ENCODE measurements around the gene ALDH1B1.

Gene ALDH1B1

DNA sequence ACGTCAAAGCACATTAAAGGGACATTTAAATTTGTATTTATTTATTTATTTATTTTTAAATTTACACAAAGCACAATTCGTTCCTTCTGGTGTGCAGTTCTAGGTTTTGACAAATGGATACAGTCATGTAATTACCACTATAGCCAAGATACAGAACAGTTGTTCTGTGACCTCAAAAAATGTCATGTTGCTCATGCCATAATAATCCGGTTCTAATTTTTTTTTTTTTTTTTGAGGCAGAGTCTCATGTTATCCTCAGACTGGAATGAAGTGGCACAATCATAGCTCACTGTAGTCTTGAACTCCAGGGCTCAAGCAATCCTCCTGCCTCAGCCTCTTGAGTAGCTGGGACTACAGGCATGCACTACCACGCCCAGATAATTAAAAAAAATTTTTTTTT is 24.0 kb downstream of the ALDH1B1 start:
- Histone ChIP-seq H3K4me3 (ENCODE audit: low read depth, low read length) (no peak overlapping the region), H3K9ac (no peak overlapping the region), H3K4me2 (ENCODE audit: low read length) (no peak overlapping the region), H3K36me3 (ENCODE audit: control insufficient read depth, insufficient read depth, low read length) (no peaks in the 10 kb centered on the region), H2AFZ (no peak overlapping the region), H3K27me3 (ENCODE audit: control insufficient read depth, insufficient read depth, low read length) (no peaks in the 10 kb centered on the region), H3K79me2 (no peaks in the 10 kb centered on the region), H3K4me1 (no peaks in the 10 kb centered on the region), H3K9me3 (ENCODE audit: control insufficient read depth, low read length) (no peaks in the 10 kb centered on the region), H3K27ac (no peak overlapping the region)
- TF ChIP-seq, protein P1, sequence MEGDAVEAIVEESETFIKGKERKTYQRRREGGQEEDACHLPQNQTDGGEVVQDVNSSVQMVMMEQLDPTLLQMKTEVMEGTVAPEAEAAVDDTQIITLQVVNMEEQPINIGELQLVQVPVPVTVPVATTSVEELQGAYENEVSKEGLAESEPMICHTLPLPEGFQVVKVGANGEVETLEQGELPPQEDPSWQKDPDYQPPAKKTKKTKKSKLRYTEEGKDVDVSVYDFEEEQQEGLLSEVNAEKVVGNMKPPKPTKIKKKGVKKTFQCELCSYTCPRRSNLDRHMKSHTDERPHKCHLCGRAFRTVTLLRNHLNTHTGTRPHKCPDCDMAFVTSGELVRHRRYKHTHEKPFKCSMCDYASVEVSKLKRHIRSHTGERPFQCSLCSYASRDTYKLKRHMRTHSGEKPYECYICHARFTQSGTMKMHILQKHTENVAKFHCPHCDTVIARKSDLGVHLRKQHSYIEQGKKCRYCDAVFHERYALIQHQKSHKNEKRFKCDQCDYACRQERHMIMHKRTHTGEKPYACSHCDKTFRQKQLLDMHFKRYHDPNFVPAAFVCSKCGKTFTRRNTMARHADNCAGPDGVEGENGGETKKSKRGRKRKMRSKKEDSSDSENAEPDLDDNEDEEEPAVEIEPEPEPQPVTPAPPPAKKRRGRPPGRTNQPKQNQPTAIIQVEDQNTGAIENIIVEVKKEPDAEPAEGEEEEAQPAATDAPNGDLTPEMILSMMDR (IDR thresholded peaks at IDR 0.05), result no peak

DNA sequence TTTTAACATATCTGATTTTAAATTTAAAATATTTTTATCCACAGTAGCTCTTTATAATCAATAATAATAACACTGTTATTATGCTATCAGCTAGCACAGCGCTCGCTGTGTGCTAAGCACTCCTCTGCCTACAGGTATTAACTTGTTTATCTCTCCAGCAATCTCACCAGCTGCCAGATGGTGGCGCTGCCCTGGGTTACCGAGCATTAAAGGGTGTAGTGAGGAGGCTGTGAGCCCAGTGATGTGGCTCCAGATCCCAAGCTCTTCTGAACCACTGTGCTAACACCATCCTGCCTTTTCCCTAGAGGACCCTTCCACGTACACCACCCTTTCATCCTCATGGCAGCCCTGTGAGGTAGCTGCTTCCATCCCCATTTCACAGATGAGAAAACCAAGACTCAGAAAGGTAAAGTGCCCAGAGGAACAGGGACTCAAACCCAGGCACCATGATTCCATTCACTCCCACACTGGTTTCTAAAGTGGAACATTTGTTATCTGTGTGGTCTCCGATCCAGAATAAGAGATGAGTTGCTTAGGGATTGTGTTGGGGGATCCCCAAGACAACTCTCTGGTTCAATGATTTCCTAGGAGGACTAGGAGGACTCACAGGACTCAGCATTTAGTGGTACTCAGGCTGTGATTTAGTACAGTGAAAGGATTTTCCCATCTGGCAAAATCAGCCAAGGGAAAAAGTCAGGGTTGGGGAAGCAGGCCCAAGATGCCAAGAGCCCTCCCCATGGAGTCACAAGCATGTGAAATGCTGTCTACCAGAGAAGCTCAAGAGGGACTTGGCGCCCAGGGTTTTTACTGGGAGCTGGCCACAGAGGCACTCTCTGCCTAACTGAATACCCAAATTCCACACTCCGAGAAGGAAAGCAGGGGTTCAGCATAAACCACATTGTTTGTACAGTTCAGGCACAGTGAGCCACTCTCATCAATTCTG is 24.8 kb downstream of the ALDH1B1 start:
- H3K36me3 ChIP-seq (ENCODE audit: control insufficient read depth, insufficient read depth, low read length), result no peaks in the 10 kb centered on the region

DNA sequence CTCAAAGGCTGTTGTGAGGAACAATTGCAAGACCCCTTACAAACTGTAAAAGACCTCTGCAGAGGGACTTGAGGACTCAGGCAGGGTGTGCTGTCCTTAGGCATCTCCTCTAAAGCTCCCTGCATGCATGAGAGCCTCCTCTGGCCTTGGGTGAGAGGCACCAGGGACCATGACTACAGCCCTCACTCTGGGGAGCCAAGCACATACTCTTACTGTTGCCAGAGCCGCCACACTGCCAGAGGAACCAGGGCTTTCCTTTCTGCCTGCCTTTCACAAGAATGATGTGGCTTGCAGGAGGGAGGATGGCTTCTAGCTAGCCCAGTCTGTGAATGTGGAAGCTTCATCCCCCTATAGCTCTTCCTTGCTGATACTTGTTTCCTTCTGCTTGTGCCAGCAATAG is 25.9 kb downstream of the ALDH1B1 start:
- TF ChIP-seq, protein P1 (IDR thresholded peaks at IDR 0.05), result no peak
- H3K27me3 ChIP-seq (ENCODE audit: control insufficient read depth, insufficient read depth, low read length), result no peaks in the 10 kb centered on the region
- no peaks in the 10 kb centered on the region for H3K36me3 ChIP-seq (ENCODE audit: control insufficient read depth, insufficient read depth, low read length)
- H3K27ac ChIP-seq, result no peak overlapping the region
- H3K4me3 ChIP-seq (ENCODE audit: low read depth, low read length), result no peak overlapping the region
- no peaks in the 10 kb centered on the region for H3K4me1 ChIP-seq
- H3K9ac ChIP-seq, result no peak overlapping the region
- no peaks in the 10 kb centered on the region for H3K79me2 ChIP-seq
- no peaks in the 10 kb centered on the region for H3K9me3 ChIP-seq (ENCODE audit: control insufficient read depth, low read length)
- no peak overlapping the region for H2AFZ ChIP-seq
- no peak overlapping the region for H3K4me2 ChIP-seq (ENCODE audit: low read length)

More for the DNA sequence above, 24.8 kb downstream of the ALDH1B1 start:
- TF ChIP-seq, protein P1 (IDR thresholded peaks at IDR 0.05), result no peak
- Histone ChIP-seq H3K27me3 (ENCODE audit: control insufficient read depth, insufficient read depth, low read length) (no peaks in the 10 kb centered on the region), H2AFZ (no peak overlapping the region), H3K4me3 (ENCODE audit: low read depth, low read length) (no peak overlapping the region), H3K79me2 (no peaks in the 10 kb centered on the region), H3K4me2 (ENCODE audit: low read length) (no peak overlapping the region), H3K4me1 (no peaks in the 10 kb centered on the region), H3K27ac (no peak overlapping the region), H3K9ac (no peak overlapping the region), H3K9me3 (ENCODE audit: control insufficient read depth, low read length) (no peaks in the 10 kb centered on the region)

DNA sequence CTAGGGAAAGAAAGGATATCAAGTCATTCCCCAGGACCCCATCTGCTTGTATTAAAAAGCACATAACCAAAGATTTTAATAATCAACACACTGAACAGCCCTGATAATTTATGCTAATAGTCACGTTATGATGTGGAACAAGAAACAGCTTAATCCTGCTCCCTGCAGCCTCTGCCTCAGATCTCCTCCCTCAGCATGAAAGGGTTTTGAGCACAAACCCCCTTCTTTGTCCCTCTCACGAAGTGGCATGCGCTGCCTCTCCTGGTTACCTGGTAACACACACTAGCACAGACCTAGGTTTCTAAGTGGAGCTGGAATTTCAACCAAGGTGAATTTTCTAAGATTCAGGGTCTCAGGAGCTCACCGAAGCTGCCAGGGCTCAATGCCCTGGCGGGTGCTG is 26.7 kb downstream of the ALDH1B1 start:
- Histone ChIP-seq H3K36me3 (ENCODE audit: control insufficient read depth, insufficient read depth, low read length) (no peaks in the 10 kb centered on the region), H3K4me2 (ENCODE audit: low read length) (no peak overlapping the region), H3K27ac (no peak overlapping the region), H2AFZ (no peak overlapping the region), H3K4me3 (ENCODE audit: low read depth, low read length) (no peak overlapping the region), H3K27me3 (ENCODE audit: control insufficient read depth, insufficient read depth, low read length) (no peaks in the 10 kb centered on the region), H3K9me3 (ENCODE audit: control insufficient read depth, low read length) (no peaks in the 10 kb centered on the region), H3K9ac (no peak overlapping the region), H3K4me1 (no peaks in the 10 kb centered on the region), H3K79me2 (no peaks in the 10 kb centered on the region)
- TF ChIP-seq, protein P1 (IDR thresholded peaks at IDR 0.05), result no peak

Data from parathyroid adenoma (tissue), 2 donors.